IPS DF 4.7 (cell line): Measurements from ENCODE around the gene THRAP3.

Source experiments
- DNase-seq: peaks from one replicate; pipeline ENCODE4 v3.0.0-alpha.2; 2013; ENCODE audit warnings: low spot score; ENCODE audit errors: extremely low read depth

Gene THRAP3

DNA sequence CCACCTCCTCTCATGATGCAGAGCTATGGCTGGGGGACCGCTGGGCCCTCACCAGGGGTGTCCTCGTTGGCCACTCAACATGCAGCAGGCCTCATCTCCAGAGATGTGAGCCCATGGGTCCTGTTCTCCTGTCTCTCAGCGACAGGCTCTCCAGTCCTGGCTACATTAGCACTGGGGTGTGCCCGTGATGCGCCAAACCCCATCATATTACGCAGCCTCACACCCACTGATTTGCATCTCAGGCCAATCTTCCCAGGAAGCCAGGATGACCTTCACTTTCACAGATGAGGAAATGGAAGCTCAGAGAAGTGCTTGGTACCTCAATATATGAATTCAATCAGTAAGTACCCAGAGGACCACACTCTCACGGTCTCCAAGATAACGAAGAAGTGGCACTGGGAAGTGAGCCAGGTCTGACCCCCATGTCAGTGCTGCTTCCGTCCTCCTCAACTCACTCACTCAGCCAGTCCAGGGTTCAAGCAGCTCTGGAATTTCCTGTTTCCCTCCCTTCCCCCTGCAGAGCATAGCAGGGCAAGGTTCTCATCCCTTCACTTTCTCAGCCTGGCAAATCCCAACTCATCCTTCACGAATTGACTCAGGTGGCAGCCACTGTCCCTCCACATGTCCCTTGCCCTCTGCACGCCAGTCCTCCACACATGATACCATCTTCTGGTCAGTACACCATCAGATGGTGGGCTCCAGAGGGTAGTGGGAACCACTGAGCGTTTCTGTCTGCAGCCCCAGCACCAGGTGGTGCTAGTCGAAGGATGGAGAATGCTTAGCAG, 128.1 kb downstream of the THRAP3 start:
- no peak for DNase-seq

DNA sequence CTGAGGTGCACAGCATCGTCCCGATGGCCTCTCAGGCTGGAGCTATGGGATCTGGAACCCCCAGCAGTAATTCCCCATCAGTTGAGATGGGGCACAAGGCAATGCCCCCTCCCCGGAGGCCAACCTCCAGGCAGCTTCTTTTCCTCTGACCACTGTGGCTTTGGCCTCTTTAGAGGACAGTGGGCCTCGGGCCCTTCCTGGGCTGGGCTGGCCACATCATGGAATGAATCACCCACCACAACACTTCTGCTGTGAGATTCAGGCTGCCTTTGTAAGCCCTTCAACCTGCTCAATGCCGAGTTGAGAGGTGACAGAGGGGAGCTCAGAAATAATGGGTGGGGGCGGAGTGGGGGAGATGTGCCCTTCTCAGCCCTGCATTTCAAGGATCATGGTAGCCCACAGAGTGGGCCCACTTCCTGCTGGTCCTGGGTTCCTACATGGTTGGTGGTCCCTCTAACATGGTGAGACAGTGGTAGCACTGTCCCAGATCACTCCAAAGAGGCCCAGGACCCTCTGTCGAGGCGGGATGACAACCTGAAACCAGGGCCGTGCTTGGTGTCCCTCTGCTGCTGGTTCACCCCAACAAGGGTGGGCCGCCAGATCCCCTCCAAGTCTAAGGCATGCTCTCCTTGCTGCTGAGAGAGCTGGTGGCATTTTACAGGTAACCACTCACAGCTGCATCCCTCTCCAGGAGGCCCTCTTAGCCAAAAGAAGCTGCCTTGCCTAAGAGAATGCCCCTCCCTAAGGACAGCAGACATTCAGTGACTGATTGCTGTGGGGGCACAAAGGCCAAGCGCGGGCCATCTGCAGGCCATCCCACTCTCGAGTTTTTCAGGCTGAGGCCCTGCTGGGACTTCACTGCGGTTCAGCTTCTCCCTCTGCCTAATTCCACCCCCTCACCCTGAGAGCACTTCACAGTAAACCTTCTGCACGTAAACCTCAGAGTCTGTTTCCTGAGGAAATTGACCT, 129.0 kb downstream of the THRAP3 start:
- DNase-seq = no peak

DNA sequence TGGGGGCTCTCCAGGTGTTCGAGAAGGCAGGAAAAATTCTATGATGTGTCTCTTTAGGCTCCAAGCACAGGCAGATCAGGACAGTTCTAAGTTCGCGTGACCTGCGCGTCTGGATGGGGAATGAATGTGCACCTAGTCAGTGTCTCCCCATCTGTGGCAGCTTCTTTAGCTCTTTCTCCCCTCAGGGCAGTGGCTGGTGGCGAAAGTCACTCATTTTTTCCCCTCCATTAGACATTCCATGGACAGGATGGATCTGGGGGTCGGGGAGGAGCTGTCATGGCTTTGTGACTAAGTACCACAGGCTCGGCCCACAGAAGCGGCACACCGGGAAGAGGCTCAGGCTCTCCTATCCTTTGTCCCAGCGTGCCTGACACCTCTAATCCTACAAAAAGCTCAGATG, 130.2 kb downstream of the THRAP3 start:
- DNase-seq = no peak
